Measurements from ENCODE around the gene KIF2A. TPM values are rescaled to one million over a fixed set of nuclear protein-coding genes. Genes with fewer than 3 reads are reported as not detected.

Gene KIF2A
- total and polyA plus RNA-seq, 2 of the 13 experiments (the other 11 are each of a cell fraction or from before 2014, with no cell fraction given), result 8.5 to 19.2 TPM

GRCh38 chr5:62288118-62288517 lies 17.9 kb upstream of the KIF2A start (continued):
- TF ChIP-seq TIGD3 (CRISPR knock-in tag; IDR thresholded peaks at IDR 0.05; ENCODE audit: borderline replicate concordance), result no peak
- no peak for TF ChIP-seq DRAP1 (CRISPR knock-in tag; IDR thresholded peaks at IDR 0.05)
- TF ChIP-seq SMAD3 (CRISPR knock-in tag; IDR thresholded peaks at IDR 0.05), result no peak
- no peak for TF ChIP-seq ZFP36 (IDR thresholded peaks at IDR 0.05; ENCODE audit: borderline replicate concordance, low read depth, low read length, partially characterized antibody)
- TF ChIP-seq NR3C1 (CRISPR knock-in tag; IDR thresholded peaks at IDR 0.05), result no peak
- no peak for TF ChIP-seq SP4 (CRISPR knock-in tag; IDR thresholded peaks at IDR 0.05)
- TF ChIP-seq IKZF1 (IDR thresholded peaks at IDR 0.05), result no peak
- TF ChIP-seq ZNF597 (CRISPR knock-in tag; IDR thresholded peaks at IDR 0.05), result no peak

GRCh38 chr5:62289813-62290212 lies 16.2 kb upstream of the KIF2A start:
- H2AFZ ChIP-seq (ENCODE audit: low read length), result no peak overlapping the region
- H3K4me3 ChIP-seq (replicated peaks in 1 of 3; ENCODE audit: insufficient read depth in 1 of 3, low read depth in 2 of 3, low read length in 3 of 3), result no peak overlapping the region
- no peak overlapping the region for H3K9ac ChIP-seq (ENCODE audit: insufficient read depth, low read depth, low read length)
- no peak overlapping the region for H3K27ac ChIP-seq (ENCODE audit: extremely low read length, insufficient read depth, low read length)
- no peaks in the 10 kb centered on the region for H3K36me3 ChIP-seq (replicated peaks in 1 of 2; ENCODE audit: control insufficient read depth in 1 of 2, insufficient read depth in 2 of 2, low read length in 2 of 2)
- H4K20me1 ChIP-seq (ENCODE audit: insufficient read depth, low read length), result no peaks in the 10 kb centered on the region
- FAIRE-seq (no peak), DNase-seq (ENCODE audit: low spot score) (no peak), ATAC-seq (no peak)
- in situ Hi-C loops (cut with HindIII; ENCODE audit: extremely low pct_ligation_motif_present, low pct_unique_long_range_greater_than_20kb), result no loop called here
- H3K4me2 ChIP-seq (ENCODE audit: low read depth, low read length), result no peak overlapping the region
- intact Hi-C loops (cut with micrococcal nuclease; ENCODE audit: unreplicated experiment), result no loop called here
- H3K4me1 ChIP-seq (ENCODE audit: insufficient read depth, low read length), result no peaks in the 10 kb centered on the region
- ChIA-PET CTCF (ENCODE audit: low intra/inter-chr PET ratio, low total read pairs) (no interaction called here), POLR2A (no interaction called here)
- no peaks in the 10 kb centered on the region for H3K79me2 ChIP-seq (ENCODE audit: insufficient read depth, low read length)
- no peaks in the 10 kb centered on the region for H3K27me3 ChIP-seq (ENCODE audit: control insufficient read depth in 1 of 2, insufficient read depth in 2 of 2, low read length in 2 of 2)
- BruUV-seq (replicated peaks), result no TSS peak
- no peaks in the 10 kb centered on the region for H3K9me3 ChIP-seq (ENCODE audit: low read length)
- TF ChIP-seq NFYC (CRISPR knock-in tag; IDR thresholded peaks at IDR 0.05) (no peak), ZNF572 (CRISPR knock-in tag; IDR thresholded peaks at IDR 0.05) (no peak), ATF1 (CRISPR knock-in tag; IDR thresholded peaks at IDR 0.05) (no peak), ZZZ3 (CRISPR knock-in tag; IDR thresholded peaks at IDR 0.05; ENCODE audit: borderline replicate concordance) (no peak), TEAD3 (CRISPR knock-in tag; optimal IDR thresholded peaks at IDR 0.05; ENCODE audit: borderline replicate concordance) (no peak), ZNF24 (IDR thresholded peaks at IDR 0.05) (no peak), FOXP1 (IDR thresholded peaks at IDR 0.05) (no peak), FOXP1 (CRISPR knock-in tag; IDR thresholded peaks at IDR 0.05) (no peak), KLF13 (CRISPR knock-in tag; IDR thresholded peaks at IDR 0.05) (no peak), PPARG (CRISPR knock-in tag; conservative IDR thresholded peaks at IDR 0.05) (no peak), ZNF142 (CRISPR knock-in tag; IDR thresholded peaks at IDR 0.05) (no peak)
